AG04449 (cell line): ENCODE data around the gene PRR5.

ENCODE experiments used
- CTCF ChIA-PET: fragments of 350-600 bp; formaldehyde crosslinking; extraction: SDS; loops from one replicate; lab custom pipeline; 2021; ENCODE audit warnings: antibody characterized with exemption; lab: Yijun Ruan, JAX
- POLR2A ChIA-PET: fragments of 400-600, 350-600 bp; formaldehyde crosslinking; extraction: SDS; loops from one replicate; lab custom pipeline; 2020; ENCODE audit warnings: antibody characterized with exemption, inconsistent platforms; lab: Yijun Ruan, JAX
- DNase-seq: peaks from one replicate; pipeline ENCODE4 v3.0.0-alpha.2; 2010; ENCODE audit warnings: low read depth, low spot score
- H3K4me3 ChIP-seq: 2 replicates; pipeline ENCODE4 v1.5.1; 2011; ENCODE audit warnings: low read depth, mild to moderate bottlenecking, control low read depth, low read length
- CTCF ChIP-seq: IDR thresholded peaks from one replicate; pipeline ENCODE4 v1.5.1; 2011; ENCODE audit warnings: mild to moderate bottlenecking, moderate library complexity, low read length, control low read depth, inconsistent platforms; ENCODE audit not compliant: insufficient read depth; ENCODE audit errors: missing control alignments

The PRR5 gene

GRCh38 chr22:44683237-44683636, 18.8 kb upstream of the PRR5 start:
- no peak overlapping the region for H3K4me3 ChIP-seq
- no peak for DNase-seq
- ChIA-PET POLR2A (no interaction called here), CTCF (interaction anchor here (1.0 to 21.0 kb wide), 7 partner anchors 10 to 51 kb away, joined by 4 to 470 read pairs (median 24); no protein-coding TSS in a partner anchor)
- TF ChIP-seq CTCF: no peak

GRCh38 chr22:44683881-44684280, 18.1 kb upstream of the PRR5 start:
- DNase-seq: no peak
- TF ChIP-seq CTCF: no peak
- ChIA-PET POLR2A (no interaction called here), CTCF (interaction anchor here (0.9 to 21.0 kb wide), 18 partner anchors 8 to 690 kb away, joined by 3 to 470 read pairs (median 6); no protein-coding TSS in a partner anchor)
- H3K4me3 ChIP-seq: no peak overlapping the region

GRCh38 chr22:44684506-44685383, 17.3 kb upstream of the PRR5 start:
- ChIA-PET CTCF (interaction anchor here (0.6 to 21.0 kb wide), 27 partner anchors 9 to 691 kb away, joined by 3 to 470 read pairs (median 5); no protein-coding TSS in a partner anchor), POLR2A (interaction anchor here (0.7 to 1.0 kb wide), 2 partner anchors 10 to 20 kb away, joined by 3 to 4 read pairs; no protein-coding TSS in a partner anchor)
- H3K4me3 ChIP-seq: no peak overlapping the region
- peak; percentile 50 for DNase-seq
- peak; percentile 100 for TF ChIP-seq CTCF

GRCh38 chr22:44685384-44686056, 16.5 kb upstream of the PRR5 start:
- H3K4me3 ChIP-seq: no peak overlapping the region
- POLR2A ChIA-PET: interaction anchor here (0.7 to 1.0 kb wide), 2 partner anchors 9 to 21 kb away, joined by 3 to 4 read pairs; no protein-coding TSS in a partner anchor
- no peak for TF ChIP-seq CTCF
- CTCF ChIA-PET: interaction anchor here (0.6 to 21.0 kb wide), 25 partner anchors 9 to 692 kb away, joined by 3 to 470 read pairs (median 5); no protein-coding TSS in a partner anchor
- no peak for DNase-seq

- ChIA-PET POLR2A (no interaction called here), CTCF (interaction anchor here (0.9 to 21.0 kb wide), 4 partner anchors 10 to 47 kb away, joined by 3 to 470 read pairs (median 76); no protein-coding TSS in a partner anchor)
- DNase-seq: no peak
- no peak for TF ChIP-seq CTCF
- no peak overlapping the region for H3K4me3 ChIP-seq
Observed at GRCh38 chr22:44686873-44687600, 15.0 kb upstream of the PRR5 start.
